ENCODE results near the gene AQP2. TPM values are rescaled to one million over a fixed set of nuclear protein-coding genes. Genes with fewer than 3 reads are reported as not detected.

Gene AQP2
- total RNA-seq, 5 donors from 2014 or later (not counting 1 experiment from before 2014, with no cell fraction given), result not detected

GRCh38 chr12:49910331-49911212 lies 40.0 kb upstream of the AQP2 start:
- CTCF ChIA-PET, result no interaction called here
- H3K27ac Mint-ChIP-seq, result no peak overlapping the region
- no peak overlapping the region for H3K27ac ChIP-seq (ENCODE audit: low read length)

GRCh38 chr12:49911213-49911605 lies 39.3 kb upstream of the AQP2 start:
- Histone ChIP-seq H3K9me3 (no peaks in the 10 kb centered on the region), H3K36me3 (ENCODE audit: control insufficient read depth in 2 of 2, extremely low read depth in 1 of 2, insufficient read depth in 1 of 2, low read length in 1 of 2) (no peaks in the 10 kb centered on the region), H3K27ac (ENCODE audit: low read length) (no peak overlapping the region), H3K4me3 (ENCODE audit: control insufficient read depth in 1 of 2, extremely low read depth in 1 of 2, low read length in 1 of 2) (no peak overlapping the region), H3K27me3 (replicated peaks in 1 of 2; ENCODE audit: control insufficient read depth in 2 of 2, extremely low read depth in 1 of 2, insufficient read depth in 2 of 2, low read length in 1 of 2) (peaks cover 0 to 16% of the 10 kb centered on the region in 2 experiments), H3K4me1 (ENCODE audit: control insufficient read depth in 1 of 2, extremely low read depth in 1 of 2, insufficient read depth in 2 of 2, low read length in 2 of 2) (no peaks in the 10 kb centered on the region)
- no peak for DNase-seq
- no peaks in the 10 kb centered on the region for H3K36me3 Mint-ChIP-seq
- no peak overlapping the region for H3K27ac Mint-ChIP-seq
- POLR2A ChIA-PET, result no interaction called here
- CTCF ChIA-PET, result interaction anchor here in 1 of 2 donors (0.6 kb wide), 1 partner anchor 999 kb away, joined by 3 read pairs; no protein-coding TSS in a partner anchor
- no peak for ATAC-seq (replicated peaks in 1 of 4)
- no peak overlapping the region for H3K4me3 Mint-ChIP-seq
- H3K9me3 Mint-ChIP-seq, result no peaks in the 10 kb centered on the region
- H3K4me1 Mint-ChIP-seq, result no peaks in the 10 kb centered on the region
- H3K27me3 Mint-ChIP-seq, result peaks cover 8 to 13% of the 10 kb centered on the region in 2 donors
- no CpG with 5 or more reads among the region's 2 CpGs for WGBS (ENCODE audit: insufficient coverage)

More at GRCh38 chr12:49910331-49911212, 40.0 kb upstream of the AQP2 start:
- ATAC-seq (replicated peaks in 1 of 4), result no peak
- H3K4me1 ChIP-seq (ENCODE audit: control insufficient read depth in 1 of 2, extremely low read depth in 1 of 2, insufficient read depth in 2 of 2, low read length in 2 of 2), result no peaks in the 10 kb centered on the region
- H3K9me3 Mint-ChIP-seq, result no peaks in the 10 kb centered on the region
- WGBS (ENCODE audit: insufficient coverage), result 80% methylated on average over 11 of the region's 15 CpGs
- POLR2A ChIA-PET, result no interaction called here
- H3K36me3 ChIP-seq (ENCODE audit: control insufficient read depth in 2 of 2, extremely low read depth in 1 of 2, insufficient read depth in 1 of 2, low read length in 1 of 2), result no peaks in the 10 kb centered on the region
- H3K4me3 Mint-ChIP-seq, result no peak overlapping the region
- no peak for DNase-seq
- H3K27me3 Mint-ChIP-seq, result peaks cover 7 to 15% of the 10 kb centered on the region in 2 donors
- peaks cover 0 to 12% of the 10 kb centered on the region in 2 experiments for H3K27me3 ChIP-seq (replicated peaks in 1 of 2; ENCODE audit: control insufficient read depth in 2 of 2, extremely low read depth in 1 of 2, insufficient read depth in 2 of 2, low read length in 1 of 2)
- H3K4me1 Mint-ChIP-seq, result peaks cover 0 to 2% (median 0%) of the 10 kb centered on the region in 3 donors
- no peaks in the 10 kb centered on the region for H3K9me3 ChIP-seq
- H3K36me3 Mint-ChIP-seq, result no peaks in the 10 kb centered on the region
- no peak overlapping the region for H3K4me3 ChIP-seq (ENCODE audit: control insufficient read depth in 1 of 2, extremely low read depth in 1 of 2, low read length in 1 of 2)

GRCh38 chr12:49912345-49913255 lies 37.9 kb upstream of the AQP2 start:
- no peaks in the 10 kb centered on the region for H3K9me3 ChIP-seq
- Mint-ChIP-seq H3K27ac (no peak overlapping the region), H3K4me3 (no peak overlapping the region), H3K4me1 (no peaks in the 10 kb centered on the region), H3K36me3 (no peaks in the 10 kb centered on the region), H3K9me3 (no peaks in the 10 kb centered on the region), H3K27me3 (peaks cover 11 to 13% of the 10 kb centered on the region in 2 donors)
- ChIA-PET POLR2A (no interaction called here), CTCF (no interaction called here)
- DNase-seq (no peak), ATAC-seq (replicated peaks in 1 of 4) (no peak)
- 88% methylated on average over 7 of the region's 16 CpGs for WGBS (ENCODE audit: insufficient coverage)
- peaks cover 0 to 25% of the 10 kb centered on the region in 2 experiments for H3K27me3 ChIP-seq (replicated peaks in 1 of 2; ENCODE audit: control insufficient read depth in 2 of 2, extremely low read depth in 1 of 2, insufficient read depth in 2 of 2, low read length in 1 of 2)
- H3K4me3 ChIP-seq (ENCODE audit: control insufficient read depth in 1 of 2, extremely low read depth in 1 of 2, low read length in 1 of 2), result no peak overlapping the region
- H3K36me3 ChIP-seq (ENCODE audit: control insufficient read depth in 2 of 2, extremely low read depth in 1 of 2, insufficient read depth in 1 of 2, low read length in 1 of 2), result no peaks in the 10 kb centered on the region
- H3K4me1 ChIP-seq (ENCODE audit: control insufficient read depth in 1 of 2, extremely low read depth in 1 of 2, insufficient read depth in 2 of 2, low read length in 2 of 2), result no peaks in the 10 kb centered on the region
- H3K27ac ChIP-seq (ENCODE audit: low read length), result no peak overlapping the region

- ChIA-PET CTCF (no interaction called here), POLR2A (interaction anchor here in 1 of 2 donors (0.6 kb wide), 1 partner anchor 1047 kb away, joined by 4 read pairs; no protein-coding TSS in a partner anchor)
- 90% methylated on average over 2 of the region's 8 CpGs for WGBS (ENCODE audit: insufficient coverage)
Measured at GRCh38 chr12:49916129-49916919, 34.2 kb upstream of the AQP2 start.

GRCh38 chr12:49917166-49917787 lies 33.3 kb upstream of the AQP2 start:
- Histone ChIP-seq H3K36me3 (ENCODE audit: control insufficient read depth in 2 of 2, extremely low read depth in 1 of 2, insufficient read depth in 1 of 2, low read length in 1 of 2) (no peaks in the 10 kb centered on the region), H3K27me3 (replicated peaks in 1 of 2; ENCODE audit: control insufficient read depth in 2 of 2, extremely low read depth in 1 of 2, insufficient read depth in 2 of 2, low read length in 1 of 2) (peaks cover 0 to 27% of the 10 kb centered on the region in 2 experiments), H3K27ac (ENCODE audit: low read length) (no peak overlapping the region), H3K4me3 (ENCODE audit: control insufficient read depth in 1 of 2, extremely low read depth in 1 of 2, low read length in 1 of 2) (no peak overlapping the region), H3K9me3 (no peaks in the 10 kb centered on the region), H3K4me1 (ENCODE audit: control insufficient read depth in 1 of 2, extremely low read depth in 1 of 2, insufficient read depth in 2 of 2, low read length in 2 of 2) (no peaks in the 10 kb centered on the region)
- peaks cover 9 to 10% of the 10 kb centered on the region in 2 donors for H3K27me3 Mint-ChIP-seq
- no peaks in the 10 kb centered on the region for H3K36me3 Mint-ChIP-seq
- CTCF ChIA-PET, result no interaction called here
- WGBS (ENCODE audit: insufficient coverage), result 88% methylated on average over 1 of the region's 12 CpGs
- no peak for ATAC-seq (replicated peaks in 1 of 4)
- POLR2A ChIA-PET, result no interaction called here
- H3K27ac Mint-ChIP-seq, result no peak overlapping the region
- no peaks in the 10 kb centered on the region for H3K9me3 Mint-ChIP-seq
- DNase-seq, result no peak
- no peak overlapping the region for H3K4me3 Mint-ChIP-seq
- H3K4me1 Mint-ChIP-seq, result no peaks in the 10 kb centered on the region

More at GRCh38 chr12:49916129-49916919, 34.2 kb upstream of the AQP2 start:
- ATAC-seq (replicated peaks in 1 of 4) (no peak), DNase-seq (no peak)
- Mint-ChIP-seq H3K4me1 (no peaks in the 10 kb centered on the region), H3K9me3 (no peaks in the 10 kb centered on the region), H3K27me3 (peaks cover 9 to 10% of the 10 kb centered on the region in 2 donors), H3K36me3 (no peaks in the 10 kb centered on the region), H3K27ac (no peak overlapping the region), H3K4me3 (no peak overlapping the region)
- H3K9me3 ChIP-seq, result no peaks in the 10 kb centered on the region
- H3K4me3 ChIP-seq (ENCODE audit: control insufficient read depth in 1 of 2, extremely low read depth in 1 of 2, low read length in 1 of 2), result no peak overlapping the region
- peaks cover 0 to 27% of the 10 kb centered on the region in 2 experiments for H3K27me3 ChIP-seq (replicated peaks in 1 of 2; ENCODE audit: control insufficient read depth in 2 of 2, extremely low read depth in 1 of 2, insufficient read depth in 2 of 2, low read length in 1 of 2)
- no peaks in the 10 kb centered on the region for H3K4me1 ChIP-seq (ENCODE audit: control insufficient read depth in 1 of 2, extremely low read depth in 1 of 2, insufficient read depth in 2 of 2, low read length in 2 of 2)
- H3K27ac ChIP-seq (ENCODE audit: low read length), result no peak overlapping the region
- H3K36me3 ChIP-seq (ENCODE audit: control insufficient read depth in 2 of 2, extremely low read depth in 1 of 2, insufficient read depth in 1 of 2, low read length in 1 of 2), result no peaks in the 10 kb centered on the region

All from T-cell (primary cell).